GM18951 (cell line): ENCODE measurements around the gene MTHFS.
"Not testable (repeated sequence)": the region's sequence is repeated elsewhere in the genome, so short reads cannot be mapped to it uniquely, and the experiment has no call there.

Experiments used
- POLR2A ChIP-seq: IDR thresholded peaks from 4 replicates; pipeline ENCODE4 v1.6.1; 2011; ENCODE audit warnings: mild to moderate bottlenecking; ENCODE audit not compliant: insufficient read length, insufficient read depth; ENCODE audit errors: extremely low read depth
- in situ Hi-C: fragments of 300-500 bp; cut with MboI; formaldehyde crosslinking; loops from one replicate; pipeline ENCODE4 v1.12.0; 2022; ENCODE audit warnings: low sequenced_read_pairs, mixed read lengths, inconsistent platforms; ENCODE audit not compliant: unreplicated experiment

MTHFS gene

DNA sequence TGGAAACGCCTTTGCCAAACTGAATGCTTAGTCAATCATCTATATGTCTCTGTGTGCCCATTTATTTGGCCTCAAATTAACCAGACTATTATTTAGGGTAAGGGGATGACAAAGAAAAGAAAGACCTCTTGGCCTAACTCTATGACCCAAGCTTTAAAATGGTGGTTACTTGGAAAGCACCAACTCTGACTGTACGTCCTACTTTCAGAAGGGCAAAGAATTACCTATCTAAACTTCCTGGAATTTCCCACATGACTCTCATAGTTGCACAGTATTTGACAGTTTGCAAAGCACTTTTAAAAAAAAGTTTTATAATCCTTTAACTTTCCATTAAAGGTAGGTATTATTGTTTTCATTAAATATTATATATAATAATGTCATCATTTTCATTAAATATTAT is 6.3 kb upstream of the MTHFS start:
- in situ Hi-C loops, result no loop called here
- no peak for TF ChIP-seq POLR2A

DNA sequence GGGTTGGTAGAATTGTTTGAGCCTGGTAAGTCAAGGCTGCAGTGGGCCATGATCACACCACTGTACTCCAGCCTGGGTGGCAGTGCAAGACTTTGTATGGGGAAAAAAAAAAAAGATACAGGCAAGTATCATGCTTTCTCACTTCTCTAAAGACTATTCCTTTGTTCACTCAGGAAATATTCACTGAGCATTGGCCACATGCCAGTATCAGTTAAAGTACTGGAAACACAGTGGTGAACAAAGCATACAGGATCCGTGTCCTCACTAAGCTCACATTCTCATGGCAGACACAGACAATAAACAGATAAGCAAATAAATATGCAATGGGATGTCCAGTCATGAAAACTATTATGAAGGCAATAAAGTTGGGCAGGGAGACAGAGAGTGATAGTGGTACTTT is 5.1 kb upstream of the MTHFS start:
- TF ChIP-seq POLR2A, result no peak
- in situ Hi-C loops, result no loop called here

GRCh38 chr15:79900818-79901378 is 4.1 kb upstream of the MTHFS start:
- in situ Hi-C loops, result not testable (repeated sequence)

DNA sequence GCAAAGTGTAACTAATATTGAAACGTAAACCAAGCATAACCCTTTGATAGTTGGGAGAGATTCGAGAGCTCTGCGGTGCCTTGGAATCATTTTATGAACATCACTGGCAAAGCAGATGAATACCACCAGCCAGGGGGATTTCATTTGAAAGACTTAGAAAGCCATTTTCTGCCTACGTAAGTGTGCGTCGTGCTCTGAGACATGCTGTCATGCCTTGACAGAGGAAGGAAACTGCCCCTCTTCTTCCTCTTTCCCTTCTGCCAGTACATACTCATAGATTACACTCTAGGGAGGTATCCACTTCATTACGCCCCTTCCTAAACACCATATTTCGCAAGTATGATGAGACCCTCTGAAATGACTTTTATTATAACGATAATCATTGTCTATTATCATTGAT is 3.3 kb upstream of the MTHFS start:
- in situ Hi-C loops, result no loop called here

DNA sequence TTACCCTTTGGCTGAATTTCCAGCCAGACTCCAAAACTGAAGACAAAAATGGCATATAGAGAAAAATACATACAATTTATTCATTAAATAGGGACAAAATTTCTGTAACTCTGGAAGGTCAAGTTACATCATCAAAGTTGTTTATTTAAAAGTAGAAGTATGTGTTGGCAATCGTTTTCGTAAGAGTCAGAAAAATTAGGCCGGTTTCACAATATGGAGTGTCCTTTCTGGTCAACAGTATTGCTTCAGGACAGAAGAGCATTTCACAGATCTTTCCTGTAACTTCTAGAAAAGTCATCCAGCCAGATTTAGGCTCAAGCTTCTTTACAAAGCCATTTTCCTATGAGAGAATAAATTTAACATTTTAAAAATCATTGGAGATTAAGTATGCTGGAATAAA is 2.0 kb upstream of the MTHFS start:
- in situ Hi-C loops, result loop anchor here (25.0 kb wide), 1 partner anchor 264 kb away; the partner anchor contains the start of gene FAH

More for the DNA sequence above, 3.3 kb upstream of the MTHFS start:
- TF ChIP-seq POLR2A, result no peak

- in situ Hi-C loops, result loop anchor here (25.0 kb wide), 1 partner anchor 264 kb away; the partner anchor contains the start of gene FAH
- TF ChIP-seq POLR2A, result no peak
These were observed 1.6 kb upstream of the MTHFS start for GRCh38 chr15:79898369-79898768.

GRCh38 chr15:79897701-79898113 is 893 bp upstream of the MTHFS start:
- in situ Hi-C loops, result loop anchor here (25.0 kb wide), 1 partner anchor 265 kb away; the partner anchor contains the start of gene FAH
- TF ChIP-seq POLR2A, result peak; percentile 10

DNA sequence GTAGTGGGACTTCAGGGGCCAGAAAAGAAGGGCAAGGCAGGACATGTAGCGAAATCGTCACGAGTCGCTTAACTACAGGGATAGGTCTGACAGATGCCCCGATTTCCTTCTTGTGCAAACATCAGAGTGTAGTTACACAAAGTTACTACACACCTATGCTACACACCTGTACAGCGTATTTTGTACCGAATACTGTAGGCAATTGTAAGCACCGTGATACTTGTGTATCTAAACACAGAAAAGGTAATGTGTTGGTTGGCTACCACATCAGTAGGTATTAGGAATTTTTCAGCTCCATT is 515 bp upstream of the MTHFS start:
- TF ChIP-seq POLR2A, result no peak
- in situ Hi-C loops, result loop anchor here (25.0 kb wide), 1 partner anchor 265 kb away; the partner anchor contains the start of gene FAH

- in situ Hi-C loops, result loop anchor here (25.0 kb wide), 1 partner anchor 266 kb away; the partner anchor contains the start of gene FAH
These were observed 632 bp downstream of the MTHFS start for GRCh38 chr15:79896131-79896633.

DNA sequence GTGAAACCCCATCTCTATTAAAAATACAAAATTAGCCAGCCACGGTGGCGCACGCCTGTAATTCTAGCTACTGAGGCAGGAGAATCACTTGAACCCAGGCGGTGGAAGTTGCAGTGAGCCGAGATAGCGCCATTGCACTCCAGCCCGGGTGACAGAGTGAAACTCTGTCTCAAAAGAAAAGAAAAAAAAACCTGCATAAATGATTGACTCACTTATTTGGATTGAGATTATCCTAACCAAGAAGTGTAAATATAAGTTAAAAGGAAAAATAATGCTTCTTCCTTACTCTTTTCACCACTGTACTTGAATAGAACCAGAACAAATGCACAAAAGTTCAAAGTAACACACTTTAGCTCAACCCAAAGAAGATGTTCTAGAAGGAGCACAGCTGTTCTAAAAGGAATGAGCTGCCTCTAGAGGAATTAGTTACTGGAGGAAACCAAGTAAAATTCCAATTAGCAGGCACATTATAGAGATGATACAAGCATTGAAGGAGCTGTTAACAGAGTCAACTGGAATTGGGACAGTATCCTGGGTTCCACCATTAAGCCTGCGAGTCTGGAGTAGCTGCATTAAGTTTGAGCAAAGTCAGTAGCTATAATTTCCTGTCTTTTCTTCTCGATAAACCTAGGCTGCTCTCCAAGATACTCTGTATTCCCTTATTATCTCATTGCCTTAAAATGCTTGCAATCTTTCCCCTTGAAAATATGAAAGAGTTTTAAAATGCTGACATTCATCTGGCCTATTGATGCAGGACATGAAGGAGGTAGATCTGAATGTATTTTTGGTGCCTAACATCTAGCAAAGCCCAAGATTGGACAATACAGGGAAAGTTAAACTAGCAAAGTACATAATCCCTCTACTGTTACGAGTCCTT is 9.5 kb downstream of the MTHFS start:
- in situ Hi-C loops, result loop anchor here (25.0 kb wide), 1 partner anchor 275 kb away; the partner anchor contains the start of gene FAH
- TF ChIP-seq POLR2A, result no peak

More at GRCh38 chr15:79896131-79896633, 632 bp downstream of the MTHFS start:
- TF ChIP-seq POLR2A, result no peak

DNA sequence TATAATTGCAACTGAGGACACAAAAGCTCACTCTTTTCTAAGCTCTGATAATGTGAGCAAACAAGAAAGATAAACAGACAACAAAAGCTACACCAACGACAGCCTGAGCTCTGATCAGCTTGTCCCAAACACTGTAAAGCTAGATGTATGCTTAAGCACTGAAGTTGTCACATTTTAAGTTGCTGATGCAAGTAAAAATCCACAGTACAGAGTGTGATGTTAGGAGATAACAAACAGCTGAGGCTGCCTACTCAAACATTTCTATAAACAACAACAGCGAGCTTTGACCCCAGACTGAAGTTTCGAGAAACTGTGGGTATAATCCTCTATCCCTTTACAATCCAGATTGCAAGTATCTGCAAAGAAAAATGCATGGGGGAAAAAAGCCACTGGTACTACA is 10.7 kb downstream of the MTHFS start:
- in situ Hi-C loops, result loop anchor here (25.0 kb wide), 1 partner anchor 276 kb away; the partner anchor contains the start of gene FAH
- TF ChIP-seq POLR2A, result no peak

DNA sequence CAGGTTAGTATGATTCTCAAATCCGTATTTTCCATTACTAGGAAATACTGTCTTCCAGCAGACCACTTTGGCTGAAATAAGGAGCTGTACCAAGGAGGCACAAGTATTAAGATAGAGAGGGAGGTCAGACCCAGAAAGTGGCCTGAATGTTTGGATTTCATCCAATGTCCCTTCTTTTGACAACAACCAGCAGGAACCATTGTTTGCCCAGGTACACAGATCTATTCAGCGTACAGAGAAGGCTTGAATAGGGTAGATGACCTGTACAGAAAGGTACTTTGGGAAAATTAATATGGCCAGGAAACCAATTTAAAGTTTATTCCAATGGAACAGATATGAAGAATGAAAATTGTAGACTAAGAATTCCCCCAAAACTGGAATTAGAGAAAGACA is 12.6 kb downstream of the MTHFS start:
- in situ Hi-C loops, result loop anchor here (25.0 kb wide), 1 partner anchor 278 kb away; the partner anchor contains the start of gene FAH

GRCh38 chr15:79883579-79884203 is 13.1 kb downstream of the MTHFS start:
- in situ Hi-C loops, result loop anchor here (25.0 kb wide), 1 partner anchor 279 kb away; the partner anchor contains the start of gene FAH
- TF ChIP-seq POLR2A, result no peak

More for the DNA sequence above, 12.6 kb downstream of the MTHFS start:
- no peak for TF ChIP-seq POLR2A

- no peak for TF ChIP-seq POLR2A
- in situ Hi-C loops, result loop anchor here (25.0 kb wide), 1 partner anchor 281 kb away; the partner anchor contains the start of gene FAH
These were observed 15.1 kb downstream of the MTHFS start for GRCh38 chr15:79881668-79882067.
